Measurements from ENCODE around the gene TGFB2. TPM values are rescaled to one million over a fixed set of nuclear protein-coding genes. Genes with fewer than 3 reads are reported as not detected.

The TGFB2 gene
- polyA plus RNA-seq, 1 donor from 2014 or later: 0.10 TPM

DNA sequence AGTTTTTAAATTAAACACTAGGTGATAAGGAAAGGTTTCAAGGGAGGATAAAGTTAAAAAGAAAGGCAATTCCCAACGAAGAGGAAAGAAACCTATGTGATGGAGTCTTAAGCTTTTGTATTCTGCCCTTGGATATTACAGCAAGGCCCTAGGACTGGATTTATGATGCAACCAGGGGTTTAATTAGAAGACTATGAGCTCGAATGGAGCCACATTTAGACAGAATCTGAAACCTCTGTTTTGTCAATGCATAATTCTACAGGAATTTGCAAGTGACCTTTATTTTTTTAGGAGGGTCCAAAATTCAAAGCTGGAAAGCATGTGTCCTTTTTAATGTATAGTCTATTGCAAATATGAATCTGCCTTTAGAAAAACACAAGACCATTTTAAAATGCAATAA lies 37.9 kb downstream of the TGFB2 start:
- no peaks in the 10 kb centered on the region for H3K9me2 ChIP-seq (ENCODE audit: insufficient read depth, low read length)

GRCh38 chr1:218383681-218384080 lies 38.5 kb downstream of the TGFB2 start:
- Histone ChIP-seq H3F3A (ENCODE audit: insufficient read depth, low read length, poor library complexity, severe bottlenecking) (no peaks in the 10 kb centered on the region), H3K27ac (ENCODE audit: low read length) (no peak overlapping the region), H2AFZ (ENCODE audit: low read depth, low read length) (no peak overlapping the region), H3K79me2 (replicated peaks; ENCODE audit: insufficient read depth, low read length) (no peaks in the 10 kb centered on the region), H3K4me2 (ENCODE audit: low read length) (no peak overlapping the region), H3K9ac (ENCODE audit: low read length) (no peak overlapping the region), H3K36me3 (ENCODE audit: insufficient read depth, low read length) (no peaks in the 10 kb centered on the region), H4K20me1 (ENCODE audit: insufficient read depth) (no peaks in the 10 kb centered on the region), H3K4me3 (ENCODE audit: low read length) (no peak overlapping the region), H3K27me3 (ENCODE audit: insufficient read depth, low read depth, low read length) (no peaks in the 10 kb centered on the region), H3K9me2 (ENCODE audit: insufficient read depth, low read length) (no peaks in the 10 kb centered on the region), H3K9me3 (ENCODE audit: low read length) (no peaks in the 10 kb centered on the region)
- TF ChIP-seq MXI1 (conservative IDR thresholded peaks at IDR 0.05; ENCODE audit: poor library complexity, severe bottlenecking) (no peak), CTCF (IDR thresholded peaks at IDR 0.05; ENCODE audit: poor library complexity, severe bottlenecking) (no peak), RAD21 (conservative IDR thresholded peaks at IDR 0.05) (no peak), SMC3 (conservative IDR thresholded peaks at IDR 0.05; ENCODE audit: poor library complexity) (no peak), TAF1 (IDR thresholded peaks at IDR 0.05; ENCODE audit: low read depth) (no peak), EP300 (conservative IDR thresholded peaks at IDR 0.05; ENCODE audit: poor library complexity, severe bottlenecking) (no peak), EZH2 (IDR thresholded peaks at IDR 0.05; ENCODE audit: borderline replicate concordance, insufficient read depth, low read length, poor library complexity, severe bottlenecking) (no peak), POLR2AphosphoS5 (IDR thresholded peaks at IDR 0.05) (no peak)
- TF ChIP-seq, protein P1, sequence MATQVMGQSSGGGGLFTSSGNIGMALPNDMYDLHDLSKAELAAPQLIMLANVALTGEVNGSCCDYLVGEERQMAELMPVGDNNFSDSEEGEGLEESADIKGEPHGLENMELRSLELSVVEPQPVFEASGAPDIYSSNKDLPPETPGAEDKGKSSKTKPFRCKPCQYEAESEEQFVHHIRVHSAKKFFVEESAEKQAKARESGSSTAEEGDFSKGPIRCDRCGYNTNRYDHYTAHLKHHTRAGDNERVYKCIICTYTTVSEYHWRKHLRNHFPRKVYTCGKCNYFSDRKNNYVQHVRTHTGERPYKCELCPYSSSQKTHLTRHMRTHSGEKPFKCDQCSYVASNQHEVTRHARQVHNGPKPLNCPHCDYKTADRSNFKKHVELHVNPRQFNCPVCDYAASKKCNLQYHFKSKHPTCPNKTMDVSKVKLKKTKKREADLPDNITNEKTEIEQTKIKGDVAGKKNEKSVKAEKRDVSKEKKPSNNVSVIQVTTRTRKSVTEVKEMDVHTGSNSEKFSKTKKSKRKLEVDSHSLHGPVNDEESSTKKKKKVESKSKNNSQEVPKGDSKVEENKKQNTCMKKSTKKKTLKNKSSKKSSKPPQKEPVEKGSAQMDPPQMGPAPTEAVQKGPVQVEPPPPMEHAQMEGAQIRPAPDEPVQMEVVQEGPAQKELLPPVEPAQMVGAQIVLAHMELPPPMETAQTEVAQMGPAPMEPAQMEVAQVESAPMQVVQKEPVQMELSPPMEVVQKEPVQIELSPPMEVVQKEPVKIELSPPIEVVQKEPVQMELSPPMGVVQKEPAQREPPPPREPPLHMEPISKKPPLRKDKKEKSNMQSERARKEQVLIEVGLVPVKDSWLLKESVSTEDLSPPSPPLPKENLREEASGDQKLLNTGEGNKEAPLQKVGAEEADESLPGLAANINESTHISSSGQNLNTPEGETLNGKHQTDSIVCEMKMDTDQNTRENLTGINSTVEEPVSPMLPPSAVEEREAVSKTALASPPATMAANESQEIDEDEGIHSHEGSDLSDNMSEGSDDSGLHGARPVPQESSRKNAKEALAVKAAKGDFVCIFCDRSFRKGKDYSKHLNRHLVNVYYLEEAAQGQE (IDR thresholded peaks at IDR 0.05; ENCODE audit: borderline replicate concordance): no peak

More for the DNA sequence above, 37.9 kb downstream of the TGFB2 start:
- H3K4me2 ChIP-seq (ENCODE audit: low read length): no peak overlapping the region
- no peaks in the 10 kb centered on the region for H3K36me3 ChIP-seq (ENCODE audit: insufficient read depth, low read length)
- no peak for TF ChIP-seq EP300 (conservative IDR thresholded peaks at IDR 0.05; ENCODE audit: poor library complexity, severe bottlenecking)
- no peak for TF ChIP-seq POLR2AphosphoS5 (IDR thresholded peaks at IDR 0.05)
- TF ChIP-seq SMC3 (conservative IDR thresholded peaks at IDR 0.05; ENCODE audit: poor library complexity): no peak
- no peak for TF ChIP-seq MXI1 (conservative IDR thresholded peaks at IDR 0.05; ENCODE audit: poor library complexity, severe bottlenecking)
- no peak for TF ChIP-seq CTCF (IDR thresholded peaks at IDR 0.05; ENCODE audit: poor library complexity, severe bottlenecking)
- TF ChIP-seq EZH2 (IDR thresholded peaks at IDR 0.05; ENCODE audit: borderline replicate concordance, insufficient read depth, low read length, poor library complexity, severe bottlenecking): no peak
- TF ChIP-seq, protein P1 (IDR thresholded peaks at IDR 0.05; ENCODE audit: borderline replicate concordance): no peak
- no peak for TF ChIP-seq TAF1 (IDR thresholded peaks at IDR 0.05; ENCODE audit: low read depth)
- no peaks in the 10 kb centered on the region for H3K27me3 ChIP-seq (ENCODE audit: insufficient read depth, low read depth, low read length)
- H4K20me1 ChIP-seq (ENCODE audit: insufficient read depth): no peaks in the 10 kb centered on the region
- H3K9me3 ChIP-seq (ENCODE audit: low read length): no peaks in the 10 kb centered on the region
- H2AFZ ChIP-seq (ENCODE audit: low read depth, low read length): no peak overlapping the region
- H3F3A ChIP-seq (ENCODE audit: insufficient read depth, low read length, poor library complexity, severe bottlenecking): no peaks in the 10 kb centered on the region
- no peak overlapping the region for H3K4me3 ChIP-seq (ENCODE audit: low read length)
- H3K9ac ChIP-seq (ENCODE audit: low read length): no peak overlapping the region
- H3K79me2 ChIP-seq (replicated peaks; ENCODE audit: insufficient read depth, low read length): no peaks in the 10 kb centered on the region
- no peak overlapping the region for H3K27ac ChIP-seq (ENCODE audit: low read length)

All from neural cell (in vitro differentiated cells).